Neuronal stem cell (in vitro differentiated cells): ENCODE results near the gene C2CD3.

Experiments
- DNase-seq: peaks from one replicate; pipeline ENCODE4 v3.0.0-alpha.2; 2013; ENCODE audit warnings: low spot score
- H2AFZ ChIP-seq: one replicate; pipeline ENCODE4 v1.6.1; 2013; ENCODE audit warnings: mild to moderate bottlenecking, low read length, inconsistent platforms
- H2AK5ac ChIP-seq: 2 replicates; pipeline ENCODE4 v1.6.1; 2013; ENCODE audit warnings: low read depth, mild to moderate bottlenecking, inconsistent platforms, low read length, moderate library complexity, mixed read lengths
- H2BK120ac ChIP-seq: 2 replicates; pipeline ENCODE4 v1.6.1; 2013; ENCODE audit warnings: low read depth, mild to moderate bottlenecking, inconsistent platforms, low read length, moderate library complexity, mixed read lengths
- H2BK12ac ChIP-seq: one replicate; pipeline ENCODE4 v1.6.1; 2013; ENCODE audit warnings: low read length, inconsistent platforms
- H2BK15ac ChIP-seq: 2 replicates; pipeline ENCODE4 v1.6.1; 2013; ENCODE audit warnings: mild to moderate bottlenecking, low read length, inconsistent platforms, mixed read lengths
- H2BK5ac ChIP-seq: one replicate; pipeline ENCODE4 v1.6.1; 2013; ENCODE audit warnings: inconsistent platforms, mild to moderate bottlenecking, low read length, moderate library complexity
- H3K14ac ChIP-seq: one replicate; pipeline ENCODE4 v1.6.1; 2013; ENCODE audit warnings: low read length, inconsistent platforms
- H3K18ac ChIP-seq: 2 replicates; pipeline ENCODE4 v1.6.1; 2013; ENCODE audit warnings: low read length, inconsistent platforms
- H3K23ac ChIP-seq: 2 replicates; pipeline ENCODE4 v1.6.1; 2013; ENCODE audit warnings: low read depth, mild to moderate bottlenecking, mixed read lengths, low read length, inconsistent platforms; ENCODE audit not compliant: poor library complexity
- H3K27ac ChIP-seq: replicated peaks from 3 replicates; pipeline ENCODE4 v1.5.1; 2013; ENCODE audit warnings: low read length, inconsistent platforms
- H3K27me3 ChIP-seq, 3 experiments: 2 replicates each; pipeline ENCODE4 v1.6.1; 2013; ENCODE audit warnings: low read length in 3 of 3, mild to moderate bottlenecking in 2 of 3, inconsistent platforms in 1 of 3, low read depth in 1 of 3, mixed read lengths in 1 of 3, moderate library complexity in 1 of 3; ENCODE audit not compliant: control insufficient read depth in 3 of 3, insufficient read depth in 3 of 3
- H3K36me3 ChIP-seq, 2 donors: replicated peaks in 1 of 2; 2 replicates each; pipeline ENCODE4 v1.6.1; 2013; ENCODE audit warnings: low read length in 2 of 2; ENCODE audit not compliant: control insufficient read depth in 2 of 2, insufficient read depth in 2 of 2
- H3K4ac ChIP-seq: 2 replicates; pipeline ENCODE4 v1.6.1; 2013; ENCODE audit warnings: inconsistent platforms, mild to moderate bottlenecking, low read length, moderate library complexity
- H3K4me1 ChIP-seq, 2 donors: 1 replicate in 1 of 2; 2 replicates in 1 of 2; pipeline ENCODE4 v1.6.1; 2013; ENCODE audit warnings: low read length in 2 of 2, low read depth in 1 of 2; ENCODE audit not compliant: control insufficient read depth in 2 of 2, insufficient read depth in 1 of 2
- H3K4me2 ChIP-seq: one replicate; pipeline ENCODE4 v1.6.1; 2013; ENCODE audit warnings: mild to moderate bottlenecking, low read length, inconsistent platforms; ENCODE audit not compliant: insufficient read depth, poor library complexity, severe bottlenecking
- H3K4me3 ChIP-seq, 2 donors: 2 replicates each; pipeline ENCODE4 v1.5.1; 2013; ENCODE audit warnings: low read length in 2 of 2, mild to moderate bottlenecking in 2 of 2, inconsistent platforms in 1 of 2, moderate library complexity in 1 of 2
- H3K79me1 ChIP-seq: one replicate; pipeline ENCODE4 v1.6.1; 2013; ENCODE audit warnings: low read depth, mild to moderate bottlenecking, inconsistent platforms, low read length, moderate library complexity
- H3K9ac ChIP-seq: one replicate; pipeline ENCODE4 v1.6.1; 2013; ENCODE audit warnings: mild to moderate bottlenecking, low read depth, low read length, inconsistent platforms; ENCODE audit not compliant: poor library complexity
- H3K9me3 ChIP-seq, 2 donors: replicated peaks in 1 of 2; 2 replicates each; pipeline versions ENCODE3 to v1.6.1; 2013; ENCODE audit warnings: low read length in 2 of 2, mild to moderate bottlenecking in 2 of 2, inconsistent platforms in 1 of 2, low read depth in 1 of 2, mixed read lengths in 1 of 2, moderate library complexity in 1 of 2; ENCODE audit not compliant: control insufficient read depth in 2 of 2, insufficient read depth in 1 of 2
- H4K8ac ChIP-seq: one replicate; pipeline ENCODE4 v1.6.1; 2013; ENCODE audit warnings: low read depth, mild to moderate bottlenecking, inconsistent platforms, low read length, moderate library complexity
- H4K91ac ChIP-seq: one replicate; pipeline ENCODE4 v1.6.1; 2013; ENCODE audit warnings: low read length, low read depth, mild to moderate bottlenecking, inconsistent platforms; ENCODE audit not compliant: poor library complexity
- WGBS, 2 donors: extraction: QIAGEN DNeasy Blood & Tissue Kit; methylation state at CpG; one replicate each; pipeline ENCODE4 v1.1.7; 2013; ENCODE audit warnings: missing lambda C conversion rate in 2 of 2, mixed read lengths in 1 of 2; ENCODE audit not compliant: insufficient read length in 2 of 2, insufficient replicate concordance in 1 of 2; ENCODE audit errors: extremely low coverage in 2 of 2; 5-methylcytosine and 5-hydroxymethylcytosine counted together

The C2CD3 gene

GRCh38 chr11:74014880-74015279 lies 155.9 kb downstream of the C2CD3 start:
- Histone ChIP-seq H3K9me3 (no peaks in the 10 kb centered on the region), H3K4ac (no peak overlapping the region), H2BK120ac (no peak overlapping the region), H2BK15ac (no peak overlapping the region), H4K91ac (no peak overlapping the region), H2BK5ac (no peak overlapping the region), H3K23ac (no peak overlapping the region), H3K36me3 (peaks cover 16 to 74% of the 10 kb centered on the region in 2 donors), H2BK12ac (no peak overlapping the region), H2AK5ac (no peak overlapping the region), H3K14ac (no peak overlapping the region), H3K18ac (no peak overlapping the region), H3K4me2 (no peak overlapping the region), H3K4me1 (no peaks in the 10 kb centered on the region), H3K9ac (no peak overlapping the region), H3K79me1 (no peaks in the 10 kb centered on the region), H3K4me3 (no peak overlapping the region), H3K27ac (no peak overlapping the region), H3K27me3 (no peaks in the 10 kb centered on the region), H4K8ac (no peak overlapping the region), H2AFZ (no peak overlapping the region)
- WGBS, 2 donors, result no CpG with 5 or more reads among the region's 2 CpGs
- no peak for DNase-seq

GRCh38 chr11:74013141-74013540 lies 157.7 kb downstream of the C2CD3 start:
- Histone ChIP-seq H3K4me3 (no peak overlapping the region), H2AFZ (no peak overlapping the region), H3K36me3 (peaks cover 16 to 64% of the 10 kb centered on the region in 2 donors), H3K79me1 (no peaks in the 10 kb centered on the region), H4K8ac (no peak overlapping the region), H3K14ac (no peak overlapping the region), H3K4me1 (peaks cover 0 to 2% of the 10 kb centered on the region in 2 donors), H2BK12ac (no peak overlapping the region), H2BK120ac (no peak overlapping the region), H3K9me3 (no peaks in the 10 kb centered on the region), H3K27ac (no peak overlapping the region), H3K4me2 (no peak overlapping the region), H3K23ac (no peak overlapping the region), H2BK15ac (no peak overlapping the region), H4K91ac (no peak overlapping the region), H3K27me3 (no peaks in the 10 kb centered on the region), H3K9ac (no peak overlapping the region), H3K4ac (no peak overlapping the region), H2BK5ac (no peak overlapping the region), H2AK5ac (no peak overlapping the region), H3K18ac (no peak overlapping the region)
- no peak for DNase-seq
- no CpG with 5 or more reads among the region's 8 CpGs for WGBS, 2 donors

- H3K27me3 ChIP-seq, result no peaks in the 10 kb centered on the region
- H3K14ac ChIP-seq, result no peak overlapping the region
- H3K9me3 ChIP-seq, result no peaks in the 10 kb centered on the region
- H2BK15ac ChIP-seq, result no peak overlapping the region
- H3K36me3 ChIP-seq, result peaks cover 11 to 55% of the 10 kb centered on the region in 2 donors
- H3K4ac ChIP-seq, result no peak overlapping the region
- H2AFZ ChIP-seq, result no peak overlapping the region
- no peak overlapping the region for H2BK5ac ChIP-seq
- H4K91ac ChIP-seq, result no peak overlapping the region
- H3K4me2 ChIP-seq, result no peak overlapping the region
- H3K4me1 ChIP-seq, result peaks cover 0 to 2% of the 10 kb centered on the region in 2 donors
- H3K9ac ChIP-seq, result no peak overlapping the region
- H2BK120ac ChIP-seq, result no peak overlapping the region
- no peak overlapping the region for H2BK12ac ChIP-seq
- no peak overlapping the region for H2AK5ac ChIP-seq
- H4K8ac ChIP-seq, result no peak overlapping the region
- no peak overlapping the region for H3K4me3 ChIP-seq
- H3K79me1 ChIP-seq, result no peaks in the 10 kb centered on the region
- no peak overlapping the region for H3K18ac ChIP-seq
- WGBS, 2 donors, result no CpG with 5 or more reads among the region's 14 CpGs
- H3K23ac ChIP-seq, result no peak overlapping the region
- DNase-seq, result no peak
- no peak overlapping the region for H3K27ac ChIP-seq
Observed at GRCh38 chr11:74012074-74012809, 158.6 kb downstream of the C2CD3 start.

- Histone ChIP-seq H2BK5ac (no peak overlapping the region), H3K4me3 (no peak overlapping the region), H3K36me3 (peaks cover 9 to 47% of the 10 kb centered on the region in 2 donors), H2BK120ac (no peak overlapping the region), H3K4me2 (no peak overlapping the region), H3K23ac (no peak overlapping the region), H3K4me1 (peaks cover 0 to 2% of the 10 kb centered on the region in 2 donors), H3K14ac (no peak overlapping the region), H3K9me3 (no peaks in the 10 kb centered on the region), H4K8ac (no peak overlapping the region), H3K79me1 (no peaks in the 10 kb centered on the region), H3K9ac (no peak overlapping the region), H3K18ac (no peak overlapping the region), H2AFZ (no peak overlapping the region), H3K27ac (no peak overlapping the region), H2BK15ac (no peak overlapping the region), H2BK12ac (no peak overlapping the region), H3K27me3 (no peaks in the 10 kb centered on the region), H4K91ac (no peak overlapping the region), H3K4ac (no peak overlapping the region), H2AK5ac (no peak overlapping the region)
- DNase-seq, result no peak
- WGBS, 2 donors, result no CpG with 5 or more reads among the region's 8 CpGs
Observed at GRCh38 chr11:74011360-74012073, 159.3 kb downstream of the C2CD3 start.
